Medulla oblongata (tissue), 1 donor: ENCODE data around the gene ATM.

Experiments used
- DNase-seq: peaks from one replicate; pipeline ENCODE4 v3.0.0-alpha.2; 2015; ENCODE audit errors: extremely low spot score

The ATM gene

DNA sequence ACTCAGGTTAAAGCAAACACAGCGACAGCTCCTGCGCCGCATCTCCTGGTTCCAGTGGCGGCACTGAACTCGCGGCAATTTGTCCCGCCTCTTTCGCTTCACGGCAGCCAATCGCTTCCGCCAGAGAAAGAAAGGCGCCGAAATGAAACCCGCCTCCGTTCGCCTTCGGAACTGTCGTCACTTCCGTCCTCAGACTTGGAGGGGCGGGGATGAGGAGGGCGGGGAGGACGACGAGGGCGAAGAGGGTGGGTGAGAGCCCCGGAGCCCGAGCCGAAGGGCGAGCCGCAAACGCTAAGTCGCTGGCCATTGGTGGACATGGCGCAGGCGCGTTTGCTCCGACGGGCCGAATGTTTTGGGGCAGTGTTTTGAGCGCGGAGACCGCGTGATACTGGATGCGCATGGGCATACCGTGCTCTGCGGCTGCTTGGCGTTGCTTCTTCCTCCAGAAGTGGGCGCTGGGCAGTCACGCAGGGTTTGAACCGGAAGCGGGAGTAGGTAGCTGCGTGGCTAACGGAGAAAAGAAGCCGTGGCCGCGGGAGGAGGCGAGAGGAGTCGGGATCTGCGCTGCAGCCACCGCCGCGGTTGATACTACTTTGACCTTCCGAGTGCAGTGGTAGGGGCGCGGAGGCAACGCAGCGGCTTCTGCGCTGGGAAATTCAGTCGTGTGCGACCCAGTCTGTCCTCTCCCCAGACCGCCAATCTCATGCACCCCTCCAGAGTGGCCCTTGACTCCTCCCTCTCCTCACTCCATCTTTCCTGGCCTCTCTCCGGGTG, at the start of gene ATM, which contains the start of gene NPAT:
ATM (plus strand) TSS at position 494 of the 774 bp plus-strand sequence. CDS start 4,558 bp downstream, outside the sequence.
NPAT (minus strand) TSS at position 65 of the 774 bp plus-strand sequence. CDS start 102 bp downstream, outside the sequence.
- DNase-seq: peak; percentile 100

DNA sequence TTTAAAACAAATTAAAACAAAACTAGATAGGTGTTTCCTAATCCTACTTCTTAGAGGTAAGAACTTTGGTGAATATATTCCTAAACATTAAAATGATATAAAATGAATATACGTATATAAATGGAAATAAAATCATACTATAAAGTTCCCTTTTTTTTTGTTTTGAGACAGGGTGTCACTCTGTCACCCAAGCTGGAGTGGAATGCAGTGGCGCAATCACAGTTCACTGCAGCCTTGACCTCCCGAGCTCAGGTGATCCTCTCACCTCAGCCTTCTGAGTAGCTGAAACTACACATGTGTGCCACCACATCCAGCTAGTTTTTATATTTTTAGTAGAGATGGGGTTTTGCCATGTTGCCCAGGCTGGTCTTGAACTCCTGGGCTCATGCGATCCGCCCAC, 45.3 kb upstream of the ATM start:
- DNase-seq: no peak

- DNase-seq: no peak
These were observed 29.1 kb upstream of the ATM start for GRCh38 chr11:108193725-108194124.

DNA sequence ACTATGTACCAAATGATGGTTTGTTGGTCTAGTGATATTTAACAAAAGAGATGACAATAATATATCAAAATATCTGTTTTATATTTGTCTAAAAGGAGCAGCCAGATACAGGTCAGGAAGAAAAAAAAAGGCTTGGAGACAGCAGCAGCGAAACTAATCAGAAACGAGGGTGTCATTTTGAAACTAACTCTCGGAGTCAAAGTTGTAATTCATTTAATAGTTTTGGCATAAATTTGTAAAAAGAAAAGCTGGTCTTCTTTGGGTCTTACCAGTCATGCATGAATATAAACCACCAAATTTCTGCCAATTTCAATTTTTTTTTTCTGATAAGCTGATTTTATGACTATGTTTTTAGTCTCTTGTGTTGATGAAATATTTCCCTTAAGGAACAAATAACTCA, 26.0 kb upstream of the ATM start:
- no peak for DNase-seq

DNA sequence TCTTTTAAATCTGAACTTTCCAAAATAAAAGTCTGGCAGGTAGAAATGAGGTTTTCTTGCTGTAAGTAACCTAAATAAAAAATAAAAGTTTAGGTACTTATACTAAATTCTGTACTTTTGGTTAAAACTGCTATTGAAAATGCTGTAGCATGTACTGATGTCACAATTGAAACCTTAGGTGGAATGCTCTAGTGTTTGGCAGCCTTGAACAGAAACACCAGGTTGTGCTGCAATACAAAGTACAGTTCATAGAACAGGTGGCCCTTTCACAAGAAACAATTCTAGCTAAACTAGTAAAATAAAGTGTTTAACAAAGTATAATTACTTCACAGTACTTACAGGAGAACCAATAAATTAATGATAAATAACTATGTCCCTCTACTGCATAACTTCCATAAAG, 25.5 kb upstream of the ATM start:
- no peak for DNase-seq

DNA sequence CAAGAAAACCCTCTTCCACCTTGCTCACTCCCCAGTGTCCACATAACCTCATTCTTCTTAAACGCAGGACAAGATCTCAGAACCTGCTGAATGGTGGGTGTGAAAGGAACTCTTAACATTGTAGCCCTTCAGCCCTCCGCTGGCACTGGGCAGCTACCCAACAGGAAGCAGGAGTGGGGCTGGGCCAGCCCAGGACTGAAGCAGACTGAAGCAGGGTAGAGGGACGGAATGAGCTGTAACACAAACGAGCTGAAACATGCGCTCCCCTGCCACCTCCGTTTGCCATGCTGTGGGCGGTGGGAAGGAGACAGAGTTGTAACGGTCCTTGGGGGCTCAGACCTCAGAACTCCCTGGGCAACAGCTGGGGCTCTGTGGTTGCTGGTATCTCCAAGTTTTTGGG, 24.0 kb upstream of the ATM start:
- no peak for DNase-seq

- peak; percentile 17 for DNase-seq
These were observed 23.2 kb upstream of the ATM start for GRCh38 chr11:108199446-108200321.

GRCh38 chr11:108203075-108203474, 19.8 kb upstream of the ATM start:
- no peak for DNase-seq

DNA sequence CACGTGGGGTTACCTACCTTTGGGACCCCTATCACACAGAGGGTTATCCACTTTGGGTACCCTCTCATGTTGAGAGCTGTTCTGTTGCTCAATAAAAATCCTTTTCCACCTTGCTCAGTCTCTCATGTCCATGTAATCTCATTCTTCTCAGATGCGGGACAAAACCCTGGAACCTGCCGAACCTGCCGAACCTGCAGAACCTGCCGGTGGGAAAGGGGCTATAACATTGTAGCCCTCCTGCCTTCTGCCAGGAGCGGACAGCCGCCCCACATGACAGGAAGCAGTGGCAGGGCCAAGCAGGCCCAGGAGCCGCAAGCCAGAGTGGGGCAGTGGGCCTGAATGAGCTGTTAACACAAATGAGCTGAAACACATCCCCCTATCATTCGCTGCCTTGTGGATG, 18.5 kb upstream of the ATM start:
- DNase-seq: no peak

DNA sequence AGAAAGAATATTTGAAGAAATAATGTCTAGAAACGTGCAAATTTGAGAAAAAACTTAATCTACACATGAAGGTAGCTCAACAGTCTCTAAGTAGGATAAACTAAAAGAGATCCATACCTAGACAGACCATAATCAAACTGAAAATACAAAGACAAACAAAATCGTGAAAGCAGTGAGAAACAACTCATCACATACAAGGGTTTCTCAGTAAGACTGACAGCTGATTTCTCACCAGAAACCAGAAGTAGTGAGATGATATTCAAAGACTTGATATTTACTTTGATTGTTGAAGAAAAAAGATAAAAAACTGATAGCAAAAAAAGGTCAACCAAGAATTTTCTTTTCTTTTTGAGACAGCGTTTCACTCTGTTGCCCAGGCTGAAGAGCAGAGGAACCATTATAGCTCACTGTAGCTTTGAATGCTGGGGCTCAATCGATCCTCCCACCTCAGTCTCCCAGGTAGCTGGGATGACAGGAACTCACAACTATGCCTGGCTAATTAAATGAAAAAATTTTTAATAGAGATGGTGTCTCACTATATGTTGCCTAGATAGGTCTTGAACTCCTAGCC, 17.9 kb upstream of the ATM start:
- DNase-seq: no peak

- DNase-seq: no peak
These were observed 16.7 kb upstream of the ATM start for GRCh38 chr11:108206171-108206570.

DNA sequence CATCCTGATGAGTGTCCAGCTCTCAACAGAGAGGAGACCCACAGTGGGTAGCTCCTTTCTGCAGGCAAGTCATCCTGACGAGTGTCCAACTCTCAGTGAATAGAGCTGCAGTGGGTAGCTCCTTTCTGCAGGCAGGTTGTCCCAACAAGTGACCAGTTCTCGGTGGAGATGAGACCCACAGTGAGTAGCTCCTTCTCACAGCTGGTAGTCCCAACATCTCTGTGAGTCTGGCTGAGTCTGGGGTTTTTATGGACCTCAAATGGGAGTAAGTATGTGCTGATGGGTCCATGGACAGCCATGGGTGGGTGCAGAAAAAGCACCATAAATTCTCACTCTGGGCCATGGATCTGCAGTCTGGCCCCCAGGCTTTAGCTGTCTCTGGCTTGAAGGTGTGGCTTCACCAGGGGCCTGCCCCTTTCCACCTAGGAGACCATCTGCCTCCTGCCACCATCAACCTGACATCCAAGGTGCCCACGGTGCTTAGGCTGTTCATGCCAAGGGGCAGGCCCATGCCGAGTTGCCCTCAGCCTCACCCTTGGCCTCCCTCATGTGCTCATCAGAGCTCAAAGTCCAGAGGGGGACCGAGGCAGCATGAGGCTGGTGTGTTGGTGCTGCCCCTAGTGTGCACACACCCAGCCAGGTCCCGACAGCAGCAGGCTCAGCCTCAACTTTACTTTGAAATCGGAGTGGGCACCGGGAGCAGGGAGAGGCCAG, 15.7 kb upstream of the ATM start:
- no peak for DNase-seq

- DNase-seq: no peak
These were observed 15.2 kb upstream of the ATM start for GRCh38 chr11:108207683-108208060.

- no peak for DNase-seq
These were observed 12.4 kb upstream of the ATM start for GRCh38 chr11:108210441-108210840.

DNA sequence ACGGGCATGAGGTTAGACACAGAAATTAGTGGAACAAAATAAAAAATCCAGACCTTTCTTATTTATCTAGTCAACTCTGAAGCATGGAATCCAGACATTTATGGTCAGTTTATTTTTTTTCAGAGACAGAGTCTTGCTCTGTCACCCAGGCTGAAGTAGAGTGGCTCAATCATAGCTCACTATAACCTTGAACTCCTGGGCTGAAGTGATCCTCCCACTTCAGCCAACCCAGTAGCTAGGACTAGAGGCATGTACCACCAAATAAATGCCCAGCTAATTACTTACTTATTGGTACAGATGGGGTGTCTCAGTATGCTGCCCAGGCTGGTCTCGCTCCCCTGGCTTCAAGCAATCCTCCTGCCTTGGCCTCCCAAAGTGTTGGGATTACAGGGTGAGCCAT, 9.1 kb upstream of the ATM start:
- no peak for DNase-seq

GRCh38 chr11:108216988-108217387, 5.9 kb upstream of the ATM start:
- DNase-seq: no peak

DNA sequence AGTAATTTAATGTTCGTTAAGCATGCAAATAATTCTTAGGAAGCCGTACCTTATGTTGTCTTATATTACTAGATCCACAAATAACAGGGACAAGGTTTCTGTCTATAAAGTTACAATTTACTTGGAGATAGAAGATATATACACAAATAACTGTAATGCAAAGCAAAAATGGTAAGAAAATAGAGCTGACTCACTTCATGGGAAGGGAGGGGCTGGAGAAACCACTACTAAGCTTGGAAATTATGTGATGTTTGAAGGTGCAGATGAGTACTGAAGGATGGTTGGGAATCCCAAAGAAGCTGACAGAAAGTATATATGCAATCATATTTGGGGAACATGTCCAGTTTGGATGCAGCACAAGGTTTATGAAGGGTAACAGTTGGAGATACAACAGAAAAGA, 4.4 kb upstream of the ATM start:
- DNase-seq: no peak

DNA sequence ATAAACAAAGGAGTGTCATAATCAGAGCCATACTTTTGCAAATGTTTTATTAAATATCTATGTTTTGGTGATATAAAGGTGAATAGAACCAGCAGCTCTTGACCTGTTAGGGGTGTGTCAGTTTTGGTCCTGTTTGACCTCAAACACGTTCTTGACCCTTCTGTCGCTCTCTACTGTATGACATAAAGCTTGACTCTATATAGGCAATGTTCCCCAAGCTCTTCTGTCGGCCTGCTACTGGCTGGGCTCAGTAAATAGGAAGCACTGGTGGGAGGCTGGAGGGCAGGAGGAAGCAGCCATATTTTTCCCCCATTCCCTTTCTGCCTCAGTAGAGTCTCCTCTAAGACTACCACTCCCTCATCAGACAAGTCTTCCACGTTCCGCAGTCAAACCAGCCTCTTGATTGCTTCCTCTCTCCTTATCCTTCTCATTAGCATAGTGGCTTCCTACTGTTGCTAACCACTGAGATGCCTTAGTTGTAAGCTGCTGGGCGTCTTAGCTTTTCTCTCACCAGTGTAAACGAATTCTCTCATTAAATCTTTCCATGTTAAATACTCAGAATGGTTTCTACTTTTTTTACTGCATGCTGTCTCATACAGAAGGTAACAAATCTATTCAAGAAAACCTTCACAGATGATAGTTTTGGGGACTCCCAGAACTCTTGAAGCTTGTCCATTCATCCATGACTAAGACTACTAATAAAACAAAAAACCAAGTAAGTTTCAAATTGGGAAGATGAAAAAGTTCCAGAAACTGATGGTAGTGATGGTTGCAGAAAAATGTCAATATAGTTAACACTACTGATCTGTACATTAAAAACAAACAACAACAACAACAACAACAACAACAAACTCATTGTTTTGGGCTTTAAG, 3.7 kb upstream of the ATM start:
- DNase-seq: no peak

- peak; percentile 14 for DNase-seq
These were observed 2.0 kb upstream of the ATM start for GRCh38 chr11:108220721-108221336.

- DNase-seq: peak; percentile 5
These were observed 1.5 kb upstream of the ATM start for GRCh38 chr11:108221371-108221770.
